Neutrophil (primary cell): ENCODE data around the gene OSBPL6.

Experiments used
- H3K27ac ChIP-seq: fragments of 200-600 bp; sonication (generic); 2 replicates; pipeline ENCODE4 v1.5.1; 2016; ENCODE audit warnings: mild to moderate bottlenecking, moderate library complexity
- H3K27me3 ChIP-seq: fragments of 200-600 bp; sonication (generic); 2 replicates; pipeline ENCODE4 v1.6.0; 2016; ENCODE audit warnings: mild to moderate bottlenecking
- H3K36me3 ChIP-seq: fragments of 200-600 bp; sonication (generic); 2 replicates; pipeline ENCODE4 v1.5.1; 2017
- H3K4me1 ChIP-seq, 2 experiments: fragments of 200-600 bp in 1 of 2; sonication (generic) in 1 of 2; 1 replicate in 1 of 2; 2 replicates in 1 of 2; pipeline versions ENCODE4 v1.5.1 to v1.6.1; 2013 to 2016; ENCODE audit warnings: low read depth in 1 of 2, low read length in 1 of 2, mild to moderate bottlenecking in 1 of 2, moderate library complexity in 1 of 2; ENCODE audit not compliant: control insufficient read depth in 1 of 2, insufficient read depth in 1 of 2
- H3K4me3 ChIP-seq, 2 experiments: fragments of 200-600 bp in 1 of 2; sonication (generic) in 1 of 2; 1 replicate in 1 of 2; 2 replicates in 1 of 2; pipeline ENCODE4 v1.5.1; 2013 to 2016; ENCODE audit warnings: low read depth in 1 of 2, low read length in 1 of 2, mild to moderate bottlenecking in 1 of 2, moderate library complexity in 1 of 2
- H3K9me3 ChIP-seq: fragments of 200-600 bp; sonication (generic); 2 replicates; pipeline ENCODE4 v1.5.1; 2016
- CTCF ChIP-seq: fragments of 200-600 bp; sonication (generic); IDR thresholded peaks from 2 replicates; pipeline ENCODE4 v1.5.1; 2016; ENCODE audit warnings: antibody characterized with exemption

OSBPL6 gene

GRCh38 chr2:178330175-178331017 lies 136.1 kb downstream of the OSBPL6 start:
- Histone ChIP-seq H3K4me1 (no peaks in the 10 kb centered on the region), H3K27me3 (no peaks in the 10 kb centered on the region), H3K27ac (no peak overlapping the region), H3K4me3 (no peak overlapping the region), H3K36me3 (no peaks in the 10 kb centered on the region), H3K9me3 (no peaks in the 10 kb centered on the region)
- TF ChIP-seq CTCF: no peak

GRCh38 chr2:178331474-178332432 lies 137.4 kb downstream of the OSBPL6 start:
- H3K36me3 ChIP-seq: no peaks in the 10 kb centered on the region
- no peak for TF ChIP-seq CTCF
- no peaks in the 10 kb centered on the region for H3K9me3 ChIP-seq
- no peaks in the 10 kb centered on the region for H3K4me1 ChIP-seq
- H3K27ac ChIP-seq: no peak overlapping the region
- no peaks in the 10 kb centered on the region for H3K27me3 ChIP-seq
- H3K4me3 ChIP-seq: no peak overlapping the region

- no peak for TF ChIP-seq CTCF
- Histone ChIP-seq H3K9me3 (no peaks in the 10 kb centered on the region), H3K27me3 (peaks cover 7% of the 10 kb centered on the region)
Observed at GRCh38 chr2:178333851-178334250, 139.5 kb downstream of the OSBPL6 start.

GRCh38 chr2:178335230-178335629 lies 140.9 kb downstream of the OSBPL6 start:
- H3K4me3 ChIP-seq: no peak overlapping the region
- H3K9me3 ChIP-seq: no peaks in the 10 kb centered on the region
- H3K4me1 ChIP-seq: no peaks in the 10 kb centered on the region
- no peak for TF ChIP-seq CTCF
- no peaks in the 10 kb centered on the region for H3K36me3 ChIP-seq
- peaks cover 8% of the 10 kb centered on the region for H3K27me3 ChIP-seq
- no peak overlapping the region for H3K27ac ChIP-seq

More at GRCh38 chr2:178333851-178334250, 139.5 kb downstream of the OSBPL6 start:
- H3K4me1 ChIP-seq: no peaks in the 10 kb centered on the region
- H3K4me3 ChIP-seq: no peak overlapping the region
- no peak overlapping the region for H3K27ac ChIP-seq
- no peaks in the 10 kb centered on the region for H3K36me3 ChIP-seq

GRCh38 chr2:178344121-178344520 lies 149.8 kb downstream of the OSBPL6 start:
- Histone ChIP-seq H3K36me3 (no peaks in the 10 kb centered on the region), H3K9me3 (no peaks in the 10 kb centered on the region), H3K4me1 (peaks cover 0 to 6% of the 10 kb centered on the region in 2 experiments), H3K27ac (no peak overlapping the region), H3K4me3 (no peak overlapping the region), H3K27me3 (no peaks in the 10 kb centered on the region)
- TF ChIP-seq CTCF: no peak
